Keratinocyte (primary cell): ENCODE results near the gene BLCAP.

ENCODE experiments used
- EZH2 ChIP-seq: IDR thresholded peaks from one replicate; pipeline ENCODE4 v1.6.1; 2012; ENCODE audit warnings: inconsistent platforms, mild to moderate bottlenecking, low read length, moderate library complexity
- TF ChIP-seq, protein P1 (sequence below), 3 experiments: IDR thresholded peaks in 1 of 3; conservative IDR thresholded peaks in 1 of 3; optimal IDR thresholded peaks in 1 of 3; 2 replicates in 2 of 3; 3 replicates in 1 of 3; pipeline versions ENCODE3 to v1.5.1; 2011; ENCODE audit warnings: low read length in 3 of 3, mild to moderate bottlenecking in 3 of 3, moderate library complexity in 2 of 3, control low read depth in 1 of 3, inconsistent platforms in 1 of 3; ENCODE audit not compliant: insufficient read depth in 2 of 3; ENCODE audit errors: extremely low read depth in 1 of 3

DNA sequence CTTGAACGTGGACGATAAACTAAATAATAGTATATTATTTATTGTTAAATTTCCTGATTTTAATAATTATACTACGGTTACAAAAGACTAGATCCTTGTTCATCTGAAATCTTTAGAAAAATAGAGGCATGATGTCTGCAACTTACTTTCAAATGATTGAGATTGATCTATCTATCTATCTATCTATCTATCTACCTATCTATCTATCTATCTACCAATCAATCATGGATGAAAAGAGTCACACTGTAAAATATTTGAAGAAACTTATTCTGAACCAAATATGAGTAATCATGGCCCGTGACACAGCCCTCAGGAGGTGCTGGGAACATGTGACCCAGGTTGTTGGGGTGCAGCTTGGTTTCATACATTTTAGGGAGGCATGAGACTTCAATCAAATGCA is 11.7 kb upstream of the BLCAP start:
- TF ChIP-seq, protein P1, sequence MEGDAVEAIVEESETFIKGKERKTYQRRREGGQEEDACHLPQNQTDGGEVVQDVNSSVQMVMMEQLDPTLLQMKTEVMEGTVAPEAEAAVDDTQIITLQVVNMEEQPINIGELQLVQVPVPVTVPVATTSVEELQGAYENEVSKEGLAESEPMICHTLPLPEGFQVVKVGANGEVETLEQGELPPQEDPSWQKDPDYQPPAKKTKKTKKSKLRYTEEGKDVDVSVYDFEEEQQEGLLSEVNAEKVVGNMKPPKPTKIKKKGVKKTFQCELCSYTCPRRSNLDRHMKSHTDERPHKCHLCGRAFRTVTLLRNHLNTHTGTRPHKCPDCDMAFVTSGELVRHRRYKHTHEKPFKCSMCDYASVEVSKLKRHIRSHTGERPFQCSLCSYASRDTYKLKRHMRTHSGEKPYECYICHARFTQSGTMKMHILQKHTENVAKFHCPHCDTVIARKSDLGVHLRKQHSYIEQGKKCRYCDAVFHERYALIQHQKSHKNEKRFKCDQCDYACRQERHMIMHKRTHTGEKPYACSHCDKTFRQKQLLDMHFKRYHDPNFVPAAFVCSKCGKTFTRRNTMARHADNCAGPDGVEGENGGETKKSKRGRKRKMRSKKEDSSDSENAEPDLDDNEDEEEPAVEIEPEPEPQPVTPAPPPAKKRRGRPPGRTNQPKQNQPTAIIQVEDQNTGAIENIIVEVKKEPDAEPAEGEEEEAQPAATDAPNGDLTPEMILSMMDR (optimal IDR thresholded peaks at IDR 0.05 in 1 of 3, IDR thresholded peaks at IDR 0.05 in 1 of 3, conservative IDR thresholded peaks at IDR 0.05 in 1 of 3; ENCODE audit: extremely low read depth in 1 of 3, insufficient read depth in 2 of 3, low read length in 3 of 3), result no peak
- no peak for TF ChIP-seq EZH2
